NOMO-1 (cell line): ENCODE data around the gene CHAF1A.

Experiments used
- DNase-seq, 2 experiments: peaks; one replicate each; lab custom pipeline; 2025; ENCODE audit not compliant: unreplicated experiment in 2 of 2; lab: John Stamatoyannopoulos, UW

CHAF1A gene

GRCh38 chr19:4454747-4455718 lies 52.6 kb downstream of the CHAF1A start:
- DNase-seq = no peak

DNA sequence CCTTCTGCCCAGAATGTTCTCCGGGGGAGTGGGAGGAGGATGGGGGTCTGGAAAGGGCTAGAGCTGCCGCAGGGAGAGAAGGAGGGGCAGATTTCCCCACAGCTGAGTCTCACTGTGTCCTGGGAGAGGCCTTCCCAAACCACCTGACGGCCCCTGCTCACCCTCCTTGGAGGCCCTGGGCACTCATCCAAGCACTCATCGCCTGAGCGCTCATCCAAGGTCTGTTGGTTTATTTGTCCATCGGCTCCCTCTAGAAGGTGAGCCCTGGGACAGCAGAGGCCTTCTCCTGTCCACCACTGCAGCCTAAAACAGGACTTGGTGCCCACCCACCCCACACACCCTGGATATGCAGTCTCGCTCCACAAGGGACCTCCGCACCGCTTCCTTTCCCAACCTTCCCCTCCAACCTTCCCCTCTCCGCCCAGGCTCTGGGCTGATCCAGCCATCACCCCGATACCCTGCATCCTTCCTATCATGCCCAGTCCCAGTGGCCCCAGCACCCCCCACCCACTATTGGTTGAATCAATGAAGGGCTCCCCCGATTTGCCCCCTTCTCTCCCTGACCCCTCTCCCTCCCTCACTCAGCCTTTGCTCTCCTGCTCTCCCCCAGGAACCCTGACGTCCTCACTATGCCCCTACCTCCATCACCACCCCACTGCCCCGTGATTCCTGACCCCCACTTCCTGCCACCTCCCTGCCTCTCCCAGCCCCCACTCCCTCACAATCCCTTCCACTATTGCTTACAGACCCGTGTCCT lies 53.5 kb downstream of the CHAF1A start:
- no peak for DNase-seq

DNA sequence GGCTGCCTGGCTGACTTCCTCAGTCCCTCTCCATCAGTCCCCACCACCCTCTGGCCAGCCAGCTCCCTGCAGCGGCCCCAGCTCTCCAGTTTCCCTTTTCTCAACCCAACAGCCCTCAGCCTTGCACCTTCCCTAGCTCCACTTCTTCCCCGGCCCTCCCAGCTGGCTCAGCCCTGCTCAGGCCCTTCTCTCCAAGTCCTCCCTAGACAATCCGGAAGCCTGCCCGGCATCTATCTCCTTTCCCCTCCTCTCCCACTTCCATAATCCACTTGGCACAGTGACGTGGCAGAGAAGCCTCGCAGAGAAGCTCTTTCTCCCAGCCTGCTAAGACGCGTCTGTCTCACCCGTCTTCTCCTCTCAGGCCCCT lies 54.0 kb downstream of the CHAF1A start:
- peak; percentile 31 to 37 for DNase-seq

GRCh38 chr19:4456843-4457653 lies 54.6 kb downstream of the CHAF1A start:
- peak in 1 of 2 experiments; percentile 66 for DNase-seq

DNA sequence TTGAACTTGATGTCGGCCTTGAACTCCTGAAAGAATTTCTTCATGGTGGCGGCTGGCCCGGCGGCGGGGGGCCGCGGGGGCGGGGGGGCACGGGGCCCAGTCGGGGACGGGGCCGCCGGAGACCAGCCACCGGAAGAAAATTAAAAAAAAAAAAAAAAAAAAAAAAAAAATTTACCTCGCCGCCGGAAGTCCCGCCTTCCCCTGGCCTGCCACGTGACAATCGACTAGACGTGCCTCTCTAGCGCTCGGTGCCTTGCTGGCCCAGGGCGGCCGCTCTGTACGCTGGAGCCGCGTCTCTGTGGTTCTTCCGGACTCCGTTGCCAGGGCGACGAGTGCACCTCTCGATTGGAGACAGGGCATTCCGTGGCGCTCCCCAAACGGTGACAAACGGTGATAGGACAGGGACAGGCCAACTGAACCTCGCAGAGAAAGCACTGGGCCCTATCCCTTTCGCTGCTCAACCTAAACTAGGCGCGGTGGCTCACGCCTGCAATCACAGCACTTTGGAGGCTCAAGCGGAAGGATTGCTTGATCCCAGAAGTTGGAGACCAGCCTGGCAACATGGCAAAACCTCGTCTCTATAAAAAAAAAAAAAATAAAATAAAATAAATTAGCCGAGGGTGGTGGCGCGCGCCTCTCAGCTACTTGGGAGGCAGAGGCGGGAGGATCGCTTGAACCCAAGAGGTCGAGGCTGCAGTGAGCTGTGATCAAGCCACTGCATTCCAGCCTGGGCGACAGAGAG lies 55.4 kb downstream of the CHAF1A start, which contains the start of gene UBXN6:
Gene UBXN6, minus strand, starts transcription at position 141 of the 742 bp plus-strand sequence. Its CDS starts 97 bp downstream, at position 44.
- peak; percentile 95 to 96 for DNase-seq

DNA sequence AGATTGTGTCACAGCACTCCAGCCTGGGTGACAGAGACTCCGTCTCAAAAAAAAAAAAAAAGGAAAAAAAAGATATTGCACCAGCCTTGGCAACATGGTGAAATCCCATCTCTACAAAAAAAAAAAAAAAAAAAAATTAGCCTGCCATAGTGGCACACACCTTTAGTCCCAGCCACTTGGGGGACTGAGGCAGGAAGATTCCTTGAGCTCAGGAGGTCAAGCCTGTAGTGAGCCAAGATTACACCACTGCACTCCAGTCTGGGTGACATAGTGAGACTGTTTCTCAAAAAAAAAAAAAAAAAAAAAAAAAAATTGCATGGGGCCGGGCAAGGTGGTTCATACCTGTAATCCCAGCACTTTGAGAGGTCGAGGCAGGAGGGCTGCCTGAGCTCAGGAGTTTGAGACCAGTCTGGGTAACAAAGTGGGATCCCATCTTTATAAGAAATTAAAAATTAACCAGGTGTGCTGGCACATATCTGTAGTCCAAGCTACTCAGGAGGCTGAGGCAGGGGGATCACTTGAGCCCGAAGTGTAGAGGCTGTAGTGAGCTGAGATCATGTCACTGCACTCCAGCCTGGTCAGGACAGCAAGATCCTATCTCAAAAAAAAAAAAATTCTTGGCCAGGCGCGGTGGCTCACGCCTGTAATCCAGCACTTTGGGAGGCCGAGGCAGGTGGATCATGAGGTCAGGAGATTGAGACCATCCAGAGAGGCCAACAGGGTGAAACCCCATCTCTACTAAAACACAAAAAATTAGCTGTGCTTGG lies 62.6 kb downstream of the CHAF1A start:
- no peak for DNase-seq

DNA sequence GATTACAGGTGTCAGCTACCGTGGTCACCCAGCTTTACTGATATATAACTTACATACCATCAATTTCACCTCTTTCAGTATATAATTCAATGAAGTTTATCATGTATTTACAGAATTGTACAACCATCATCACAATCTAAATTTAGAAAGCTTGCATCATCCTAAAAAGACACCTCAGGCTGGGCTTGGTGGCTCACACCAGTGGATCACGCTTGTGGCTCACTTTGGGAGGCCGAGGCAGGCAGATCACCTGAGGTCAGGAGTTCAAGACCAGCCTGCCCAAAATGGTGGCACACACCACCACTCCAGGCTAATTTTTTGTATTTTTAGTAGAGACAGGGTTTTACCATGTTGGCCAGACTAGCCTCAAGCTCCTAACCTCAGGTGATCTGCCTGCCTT lies 65.4 kb downstream of the CHAF1A start:
- no peak for DNase-seq

DNA sequence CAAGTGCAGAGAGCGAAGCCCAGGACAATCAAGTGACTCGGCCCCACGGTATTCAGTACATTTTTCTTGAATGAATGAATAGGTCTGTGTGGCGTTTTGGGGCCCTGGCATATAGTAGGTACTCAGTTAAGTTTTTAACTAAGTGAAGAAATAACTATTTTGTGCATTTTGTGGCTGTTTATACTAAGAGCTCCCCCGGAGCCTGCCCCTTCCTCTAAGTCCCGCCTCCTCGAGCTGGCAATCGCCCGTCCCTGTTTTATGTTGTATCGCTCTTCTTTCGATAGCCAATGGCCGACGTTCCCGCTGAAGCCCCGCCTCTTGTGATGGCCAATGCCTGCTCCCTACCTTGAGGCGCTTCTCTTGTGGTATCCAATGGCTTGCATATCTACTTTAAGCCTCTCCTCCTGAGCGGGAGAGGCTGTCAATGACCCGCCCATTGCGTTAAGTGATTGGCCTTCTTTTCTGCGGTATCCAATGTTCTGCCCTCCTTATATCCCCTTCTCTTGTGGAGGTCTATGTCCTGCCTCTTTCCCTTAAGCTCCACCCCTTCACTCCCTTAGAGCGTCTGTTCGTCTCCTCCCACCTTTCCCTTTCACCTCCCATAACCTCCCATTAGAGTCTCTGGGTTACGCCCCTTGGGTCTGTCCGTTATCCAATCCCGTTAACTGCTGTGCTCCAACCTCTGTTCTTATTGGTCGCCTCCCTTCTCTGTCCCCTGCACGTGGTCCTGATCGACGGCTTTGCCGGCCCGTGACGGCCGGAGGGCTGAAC lies 69.1 kb downstream of the CHAF1A start:
- DNase-seq = peak; percentile 100

DNA sequence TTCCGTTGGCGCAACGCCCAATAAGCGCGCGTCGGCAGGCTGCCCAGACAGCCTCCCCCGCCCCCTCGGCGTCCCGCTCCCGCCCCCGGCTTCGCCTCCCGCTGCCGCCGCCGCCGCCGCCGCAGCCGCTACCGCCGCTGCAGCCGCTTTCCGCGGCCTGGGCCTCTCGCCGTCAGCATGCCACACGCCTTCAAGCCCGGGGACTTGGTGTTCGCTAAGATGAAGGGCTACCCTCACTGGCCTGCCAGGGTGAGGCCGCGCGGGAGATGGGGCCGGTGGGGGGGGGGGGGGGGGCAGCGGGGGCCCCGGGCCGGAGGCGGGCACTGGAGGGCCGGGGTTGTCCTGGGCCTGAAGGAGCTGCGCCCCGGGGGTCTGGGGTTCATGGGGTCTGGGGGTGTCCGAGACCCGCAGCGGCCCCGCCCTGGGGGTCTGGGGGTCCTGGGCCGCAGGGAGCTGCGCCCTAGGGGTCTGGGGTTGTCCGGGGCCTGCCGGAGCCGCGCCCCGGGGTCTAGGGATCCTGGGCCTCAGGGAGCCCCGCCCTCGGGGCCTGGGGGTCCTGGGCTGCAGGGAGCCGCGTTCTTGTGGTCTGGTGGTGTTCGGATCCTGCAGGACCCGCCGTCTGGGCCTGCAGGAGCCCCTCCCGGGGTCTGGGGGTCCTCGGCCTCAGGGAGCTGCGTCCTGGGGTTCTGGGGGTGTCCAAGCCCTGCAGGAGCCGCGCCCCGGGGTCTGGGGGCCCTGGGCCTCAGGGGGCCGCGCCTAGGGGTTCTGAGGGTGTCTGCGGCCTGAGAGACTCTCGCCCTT lies 69.9 kb downstream of the CHAF1A start, which contains the start of gene HDGFL2:
Gene HDGFL2, plus strand, starts transcription at position 124 of the 801 bp plus-strand sequence. Its CDS starts 54 bp downstream, at position 178.
- no peak for DNase-seq

DNA sequence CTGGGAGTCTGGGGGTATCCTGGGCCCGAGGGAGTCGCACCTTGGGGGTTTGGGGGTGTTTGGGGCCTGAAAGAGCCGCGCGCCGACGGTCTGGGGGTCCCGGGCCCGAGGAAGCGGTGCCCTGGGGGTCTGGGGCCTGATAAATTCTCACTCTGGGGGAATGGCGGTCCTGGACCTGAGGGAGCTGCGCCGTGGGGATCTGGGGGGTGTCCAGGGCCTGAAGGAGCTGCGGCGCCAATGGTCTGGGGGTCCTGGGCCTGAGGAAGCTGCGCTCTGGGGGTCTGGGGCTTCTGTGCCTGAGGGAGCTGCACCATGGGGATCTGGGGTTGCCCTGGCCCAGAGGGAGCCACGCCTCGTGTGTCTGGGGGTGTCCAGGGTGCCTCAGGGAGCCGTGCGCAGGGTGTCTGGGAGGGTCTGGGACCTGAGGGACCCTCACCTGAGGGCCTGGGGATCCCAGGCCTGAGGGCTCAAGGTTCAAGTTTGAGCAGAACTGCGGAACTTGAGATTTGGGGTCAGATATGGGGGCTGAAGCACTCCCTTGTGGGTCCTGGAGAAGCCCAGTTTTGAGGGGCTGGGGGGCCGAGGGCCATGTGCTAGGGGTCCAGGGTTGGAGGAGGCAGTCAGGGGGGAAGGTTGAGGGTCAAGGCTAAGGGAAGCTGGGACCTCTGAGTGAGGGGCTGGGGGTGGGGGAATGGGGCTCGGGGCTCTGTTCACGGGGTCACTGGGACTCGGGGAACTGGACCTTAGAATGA lies 70.7 kb downstream of the CHAF1A start:
- DNase-seq = no peak

GRCh38 chr19:4473763-4474513 lies 71.5 kb downstream of the CHAF1A start:
- DNase-seq = no peak

- no peak for DNase-seq
Observed at GRCh38 chr19:4474514-4475022, 72.1 kb downstream of the CHAF1A start.

DNA sequence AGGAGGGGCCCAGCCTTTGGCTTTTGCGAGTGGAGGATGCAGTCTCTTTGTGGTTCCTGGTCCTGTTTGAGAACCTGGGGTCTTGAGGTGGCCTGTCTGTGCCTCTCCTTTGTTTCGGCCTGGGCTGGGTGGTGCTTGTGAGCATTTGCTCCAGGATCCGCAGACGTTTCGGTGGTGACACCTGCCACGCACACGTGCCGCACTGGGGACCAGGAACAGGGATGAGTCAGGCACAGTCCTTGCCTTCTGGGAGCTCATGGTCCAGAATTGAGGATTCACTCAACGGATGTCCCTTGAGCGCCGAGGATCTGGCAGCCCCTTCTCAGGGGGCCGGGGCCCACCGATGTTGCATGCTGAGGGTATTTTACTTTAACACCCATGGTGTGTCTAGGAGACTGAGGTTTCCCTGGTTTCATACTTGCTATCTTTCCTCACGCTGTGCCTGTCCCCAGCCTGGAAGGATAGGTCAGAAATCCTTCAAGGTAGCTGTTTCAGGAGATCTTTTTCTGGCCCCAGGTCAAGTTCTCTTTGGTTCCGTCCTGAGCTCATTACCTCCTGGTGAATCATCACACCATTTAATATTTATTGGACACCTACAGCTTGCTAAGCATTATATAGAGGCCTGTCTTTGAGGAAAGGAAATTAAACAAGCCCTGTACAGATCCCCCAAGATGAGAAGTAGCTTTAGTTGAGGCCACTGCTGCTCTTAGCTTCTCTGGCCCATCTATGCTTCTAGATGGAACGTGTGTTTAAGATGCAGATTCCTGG lies 74.8 kb downstream of the CHAF1A start:
- DNase-seq = no peak

GRCh38 chr19:4482721-4483364 lies 80.4 kb downstream of the CHAF1A start:
- DNase-seq = no peak

- no peak for DNase-seq
Observed at GRCh38 chr19:4483385-4483784, 80.9 kb downstream of the CHAF1A start.
